Uterus (tissue), 4 donors: ENCODE measurements around the gene KCTD3. TPM values are rescaled to one million over a fixed set of nuclear protein-coding genes. Genes with fewer than 3 reads are reported as not detected.

ENCODE experiments used
- DNase-seq, 2 donors: peaks; one replicate each; pipeline ENCODE4 v3.0.0-alpha.2; 2019 to 2020
- H3K27ac ChIP-seq, 2 donors: fragments of 200-600 bp; sonication (generic); 1 replicate in 1 of 2; 2 replicates in 1 of 2; pipeline ENCODE4 v1.5.1; 2016 to 2018
- H3K27me3 ChIP-seq, 2 donors: fragments of 200-600 bp; sonication (generic); one replicate each; pipeline ENCODE4 v1.5.1; 2018 to 2019; ENCODE audit warnings: control low read depth in 1 of 2
- H3K36me3 ChIP-seq, 2 donors: fragments of 200-600 bp; sonication (generic); one replicate each; pipeline ENCODE4 v1.5.1; 2019; ENCODE audit warnings: control low read depth in 1 of 2
- H3K4me1 ChIP-seq, 2 donors: fragments of 200-600 bp; sonication (generic); one replicate each; pipeline ENCODE4 v1.5.1; 2018 to 2019; ENCODE audit warnings: control low read depth in 1 of 2
- H3K4me3 ChIP-seq, 2 donors: fragments of 200-600 bp; sonication (generic); 1 replicate in 1 of 2; 2 replicates in 1 of 2; pipeline ENCODE4 v1.5.1; 2018 to 2019; ENCODE audit warnings: mild to moderate bottlenecking in 1 of 2
- H3K9me3 ChIP-seq, 2 donors: fragments of 200-600 bp; sonication (generic); one replicate each; pipeline ENCODE4 v1.5.1; 2019; ENCODE audit warnings: control low read depth in 1 of 2
- POLR2A ChIP-seq, 2 donors: fragments of 450-650 bp; IDR thresholded peaks; one replicate each; pipeline ENCODE4 v1.6.1; 2016; ENCODE audit warnings: antibody characterized with exemption in 2 of 2, mild to moderate bottlenecking in 1 of 2, moderate library complexity in 1 of 2
- intact Hi-C: fragments of 100-400 bp; cut with DNase I; formaldehyde crosslinking; loops from one replicate; pipeline ENCODE4 v1.15.1; 2023; ENCODE audit warnings: low total_unique reads
- total RNA-seq, 4 donors: library from RNA; depleted of rRNA in 3 of 4; stranded (reverse); fragments of >200 nt in 3 of 4; gene quantifications; one replicate each; pipeline versions ENCODE4 v1.1.0 to v1.2.4, GENCODE V29; 2014 to 2023
- TF ChIP-seq, protein P1 (sequence below), 4 experiments: fragments of 200-600 bp in 2 of 4; fragments of 450-650 bp in 2 of 4; sonication (generic) in 2 of 4; IDR thresholded peaks; one replicate each; pipeline ENCODE4 v1.5.1; 2016 to 2019; ENCODE audit warnings: antibody characterized with exemption in 4 of 4, mild to moderate bottlenecking in 2 of 4, moderate library complexity in 1 of 4
- donor health status: DM: yes; HTN: yes; CAD: no.

KCTD3 gene
- total RNA-seq, 4 donors from 2014 or later = 43.2 to 92.4 (median 53.7) TPM

DNA sequence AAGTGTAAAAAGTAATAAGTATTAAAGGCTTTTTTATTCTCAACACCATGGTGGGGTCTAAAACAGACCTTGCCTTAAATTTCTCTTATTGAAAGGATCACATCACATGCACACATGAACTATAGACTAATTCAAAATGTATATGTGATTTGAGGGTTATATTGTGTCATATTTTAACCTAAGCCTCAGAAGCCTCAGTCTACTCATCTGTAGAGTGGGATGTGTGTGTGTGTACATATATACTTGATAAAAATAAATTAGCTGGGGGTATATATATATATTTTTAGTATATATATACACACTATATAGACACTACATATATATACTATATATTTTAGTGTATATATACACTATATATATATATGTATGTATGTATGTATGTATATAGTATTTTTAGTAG, 58.8 kb downstream of the KCTD3 start:
- TF ChIP-seq, protein P1, sequence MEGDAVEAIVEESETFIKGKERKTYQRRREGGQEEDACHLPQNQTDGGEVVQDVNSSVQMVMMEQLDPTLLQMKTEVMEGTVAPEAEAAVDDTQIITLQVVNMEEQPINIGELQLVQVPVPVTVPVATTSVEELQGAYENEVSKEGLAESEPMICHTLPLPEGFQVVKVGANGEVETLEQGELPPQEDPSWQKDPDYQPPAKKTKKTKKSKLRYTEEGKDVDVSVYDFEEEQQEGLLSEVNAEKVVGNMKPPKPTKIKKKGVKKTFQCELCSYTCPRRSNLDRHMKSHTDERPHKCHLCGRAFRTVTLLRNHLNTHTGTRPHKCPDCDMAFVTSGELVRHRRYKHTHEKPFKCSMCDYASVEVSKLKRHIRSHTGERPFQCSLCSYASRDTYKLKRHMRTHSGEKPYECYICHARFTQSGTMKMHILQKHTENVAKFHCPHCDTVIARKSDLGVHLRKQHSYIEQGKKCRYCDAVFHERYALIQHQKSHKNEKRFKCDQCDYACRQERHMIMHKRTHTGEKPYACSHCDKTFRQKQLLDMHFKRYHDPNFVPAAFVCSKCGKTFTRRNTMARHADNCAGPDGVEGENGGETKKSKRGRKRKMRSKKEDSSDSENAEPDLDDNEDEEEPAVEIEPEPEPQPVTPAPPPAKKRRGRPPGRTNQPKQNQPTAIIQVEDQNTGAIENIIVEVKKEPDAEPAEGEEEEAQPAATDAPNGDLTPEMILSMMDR (IDR thresholded peaks at IDR 0.05) = no peak
- TF ChIP-seq POLR2A (IDR thresholded peaks at IDR 0.05) = no peak
- H3K4me3 ChIP-seq = no peak overlapping the region
- H3K27me3 ChIP-seq = no peaks in the 10 kb centered on the region
- no peaks in the 10 kb centered on the region for H3K9me3 ChIP-seq
- no peaks in the 10 kb centered on the region for H3K36me3 ChIP-seq
- H3K27ac ChIP-seq = no peak overlapping the region
- DNase-seq = no peak
- intact Hi-C loops = no loop called here
- H3K4me1 ChIP-seq = no peaks in the 10 kb centered on the region

DNA sequence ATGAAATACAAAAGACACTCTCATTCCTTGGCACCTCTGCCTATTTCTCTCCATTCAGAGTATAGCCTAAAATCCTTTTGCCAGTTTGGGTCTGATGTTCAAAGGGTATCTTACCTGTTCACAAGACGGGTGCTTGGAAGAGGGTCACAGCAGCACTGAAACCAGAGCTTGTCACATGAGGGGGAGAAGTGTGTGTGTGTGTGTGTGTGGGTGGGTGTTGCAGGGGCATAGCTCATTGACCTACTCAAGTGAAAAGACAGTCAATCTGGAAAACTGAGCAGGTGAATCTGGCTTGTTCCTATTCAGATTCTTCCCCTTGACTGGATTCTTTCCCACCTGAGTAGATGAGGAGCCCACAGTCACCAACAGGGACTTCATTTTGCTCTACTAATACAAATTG, 63.9 kb downstream of the KCTD3 start:
- no peak overlapping the region for H3K4me3 ChIP-seq
- intact Hi-C loops = no loop called here
- no peaks in the 10 kb centered on the region for H3K4me1 ChIP-seq
- DNase-seq = no peak
- TF ChIP-seq, protein P1 (IDR thresholded peaks at IDR 0.05) = no peak
- TF ChIP-seq POLR2A (IDR thresholded peaks at IDR 0.05) = no peak
- no peaks in the 10 kb centered on the region for H3K27me3 ChIP-seq
- no peaks in the 10 kb centered on the region for H3K36me3 ChIP-seq
- H3K27ac ChIP-seq = no peak overlapping the region
- no peaks in the 10 kb centered on the region for H3K9me3 ChIP-seq

DNA sequence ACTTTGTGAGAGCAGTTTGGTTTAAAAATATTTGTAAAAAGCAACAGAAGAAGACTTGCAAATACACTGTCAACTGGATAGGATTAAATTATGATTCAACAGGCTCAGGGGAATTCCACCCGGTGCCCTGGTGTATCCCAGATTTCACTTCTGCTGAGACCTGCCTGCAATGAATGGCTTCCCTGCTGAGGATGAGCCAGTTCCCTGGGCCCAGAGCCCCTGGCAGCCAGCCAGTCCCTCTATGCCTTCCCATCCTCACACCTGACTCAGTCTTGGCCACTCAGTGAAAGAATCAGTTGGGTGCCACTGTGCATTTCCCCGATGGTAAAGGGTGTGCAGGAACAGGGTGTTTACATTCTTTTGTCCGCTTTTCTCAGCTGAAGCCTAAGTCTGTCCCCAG, 64.4 kb downstream of the KCTD3 start:
- H3K9me3 ChIP-seq = no peaks in the 10 kb centered on the region
- no peaks in the 10 kb centered on the region for H3K4me1 ChIP-seq
- no peak overlapping the region for H3K27ac ChIP-seq
- no peak overlapping the region for H3K4me3 ChIP-seq
- no peak for DNase-seq
- intact Hi-C loops = no loop called here
- H3K27me3 ChIP-seq = no peaks in the 10 kb centered on the region
- H3K36me3 ChIP-seq = no peaks in the 10 kb centered on the region
- TF ChIP-seq POLR2A (IDR thresholded peaks at IDR 0.05) = no peak
- TF ChIP-seq, protein P1 (IDR thresholded peaks at IDR 0.05) = no peak

DNA sequence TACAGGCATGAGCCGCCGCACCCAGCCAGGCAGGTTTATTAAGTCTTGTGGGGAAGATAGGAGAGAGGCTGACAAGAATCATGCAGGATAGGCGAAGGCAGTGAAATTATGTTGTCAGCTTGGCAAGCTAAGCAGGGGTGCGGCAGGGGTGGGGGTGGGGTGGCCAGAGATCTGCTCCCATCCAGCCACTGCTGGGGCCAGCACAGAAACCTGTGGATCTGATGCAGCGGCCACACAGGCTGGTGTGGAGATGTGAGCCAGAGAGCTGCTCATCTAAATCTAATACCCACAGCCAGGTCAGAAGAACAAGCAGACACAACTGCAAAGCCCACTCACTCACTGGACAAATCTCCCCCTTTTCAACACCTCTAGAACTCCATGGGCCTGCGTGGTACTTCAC, 68.7 kb downstream of the KCTD3 start:
- no peak for TF ChIP-seq POLR2A (IDR thresholded peaks at IDR 0.05)
- TF ChIP-seq, protein P1 (IDR thresholded peaks at IDR 0.05) = no peak
- no peak overlapping the region for H3K27ac ChIP-seq
- no peak overlapping the region for H3K4me3 ChIP-seq
- no peak for DNase-seq
- H3K36me3 ChIP-seq = no peaks in the 10 kb centered on the region
- H3K9me3 ChIP-seq = no peaks in the 10 kb centered on the region
- no peaks in the 10 kb centered on the region for H3K4me1 ChIP-seq
- no peaks in the 10 kb centered on the region for H3K27me3 ChIP-seq
- intact Hi-C loops = no loop called here

- Histone ChIP-seq H3K36me3 (no peaks in the 10 kb centered on the region), H3K9me3 (no peaks in the 10 kb centered on the region), H3K27ac (no peak overlapping the region), H3K4me1 (no peaks in the 10 kb centered on the region), H3K4me3 (no peak overlapping the region), H3K27me3 (no peaks in the 10 kb centered on the region)
- intact Hi-C loops = no loop called here
- no peak for DNase-seq
- TF ChIP-seq, protein P1 (IDR thresholded peaks at IDR 0.05) = no peak
- TF ChIP-seq POLR2A (IDR thresholded peaks at IDR 0.05) = no peak
Observed at GRCh38 chr1:215636258-215636965, 69.3 kb downstream of the KCTD3 start.
